Breast epithelium (tissue), 4 donors: ENCODE results near the gene FAM117B. TPM values are rescaled to one million over a fixed set of nuclear protein-coding genes. Genes with fewer than 3 reads are reported as not detected.

Experiments
- DNase-seq, 2 donors: peaks; one replicate each; pipeline ENCODE4 v3.0.0-alpha.2; 2019; ENCODE audit warnings: low spot score in 2 of 2
- H3K27ac ChIP-seq, 2 donors: fragments of 200-600 bp; sonication (generic) in 1 of 2; one replicate each; pipeline ENCODE4 v1.5.1; 2016 to 2019; ENCODE audit warnings: mild to moderate bottlenecking in 1 of 2
- H3K27me3 ChIP-seq, 2 donors: fragments of 200-600 bp; sonication (generic) in 1 of 2; one replicate each; pipeline versions ENCODE4 v1.5.1 to v1.6.0; 2017 to 2019; ENCODE audit warnings: control low read depth in 1 of 2, mild to moderate bottlenecking in 1 of 2
- H3K36me3 ChIP-seq: fragments of 200-600 bp; one replicate; pipeline ENCODE4 v1.5.1; 2019
- H3K4me1 ChIP-seq, 2 donors: fragments of 200-600 bp; sonication (generic); one replicate each; pipeline ENCODE4 v1.5.1; 2016 to 2019; ENCODE audit warnings: control low read depth in 1 of 2
- H3K4me3 ChIP-seq, 3 donors: fragments of 200-600 bp; sonication (generic); 1 replicate in 2 of 3; 2 replicates in 1 of 3; pipeline ENCODE4 v1.5.1; 2016 to 2019; ENCODE audit warnings: mild to moderate bottlenecking in 3 of 3, moderate library complexity in 2 of 3
- H3K9me3 ChIP-seq, 2 donors: fragments of 200-600 bp; sonication (generic) in 1 of 2; one replicate each; pipeline ENCODE4 v1.5.1; 2016 to 2019; ENCODE audit warnings: control low read depth in 1 of 2
- CTCF ChIP-seq, 3 donors: fragments of 450-650 bp; IDR thresholded peaks; one replicate each; pipeline ENCODE4 v1.5.1; 2016 to 2017; ENCODE audit warnings: antibody characterized with exemption in 3 of 3, mild to moderate bottlenecking in 3 of 3, moderate library complexity in 3 of 3
- POLR2A ChIP-seq: fragments of 450-650 bp; IDR thresholded peaks from one replicate; pipeline ENCODE4 v1.6.1; 2016; ENCODE audit warnings: antibody characterized with exemption, mild to moderate bottlenecking, moderate library complexity
- POLR2AphosphoS5 ChIP-seq, 3 donors: sonication (generic); formaldehyde crosslinking; IDR thresholded peaks; one replicate each; pipeline ENCODE4 v1.6.1; 2017; ENCODE audit warnings: antibody characterized with exemption in 3 of 3
- intact Hi-C: fragments of 100-400 bp; cut with DNase I; formaldehyde crosslinking; loops from one replicate; pipeline ENCODE4 v1.15.1; 2023; ENCODE audit warnings: low total_unique reads
- total RNA-seq, 3 donors: library from RNA; depleted of rRNA; stranded (reverse); fragments of >200 nt; gene quantifications; one replicate each; pipeline ENCODE4 v1.1.0, GENCODE V29; 2016

Gene FAM117B
- total RNA-seq, 3 donors from 2014 or later, result 9.4 to 13.1 (median 11.9) TPM

DNA sequence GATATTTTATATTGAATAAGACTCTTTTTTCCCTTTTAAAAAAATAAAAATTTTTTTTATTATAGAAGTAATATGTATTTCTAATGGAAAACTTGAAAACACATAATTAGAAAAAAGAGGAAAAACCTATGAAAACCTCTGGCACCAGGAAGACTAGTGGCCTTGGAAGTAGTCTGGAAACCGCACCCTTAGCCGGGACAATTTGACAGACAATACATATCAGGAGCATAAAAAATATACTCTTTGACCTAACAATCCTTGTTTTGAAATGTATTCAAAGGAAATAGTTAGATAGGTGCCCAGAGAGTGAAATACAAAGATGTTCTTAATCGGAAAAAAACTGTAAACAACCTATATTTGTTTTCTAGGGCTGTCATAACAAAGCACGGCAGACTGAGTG is 34.9 kb upstream of the FAM117B start:
- Histone ChIP-seq H3K9me3 (no peaks in the 10 kb centered on the region), H3K27ac (no peak overlapping the region), H3K27me3 (no peaks in the 10 kb centered on the region), H3K4me1 (no peaks in the 10 kb centered on the region), H3K4me3 (no peak overlapping the region), H3K36me3 (no peaks in the 10 kb centered on the region)
- intact Hi-C loops, result no loop called here
- DNase-seq, result no peak
- TF ChIP-seq POLR2AphosphoS5 (IDR thresholded peaks at IDR 0.05) (no peak), CTCF (IDR thresholded peaks at IDR 0.05) (no peak), POLR2A (no peak)

GRCh38 chr2:202604699-202605098 is 30.1 kb upstream of the FAM117B start:
- DNase-seq, result no peak
- no peaks in the 10 kb centered on the region for H3K4me1 ChIP-seq
- no peaks in the 10 kb centered on the region for H3K27me3 ChIP-seq
- no peaks in the 10 kb centered on the region for H3K36me3 ChIP-seq
- H3K9me3 ChIP-seq, result no peaks in the 10 kb centered on the region
- H3K27ac ChIP-seq, result no peak overlapping the region
- TF ChIP-seq POLR2AphosphoS5 (IDR thresholded peaks at IDR 0.05), result no peak
- no peak for TF ChIP-seq CTCF (IDR thresholded peaks at IDR 0.05)
- no peak for TF ChIP-seq POLR2A
- H3K4me3 ChIP-seq, result no peak overlapping the region
- intact Hi-C loops, result no loop called here

DNA sequence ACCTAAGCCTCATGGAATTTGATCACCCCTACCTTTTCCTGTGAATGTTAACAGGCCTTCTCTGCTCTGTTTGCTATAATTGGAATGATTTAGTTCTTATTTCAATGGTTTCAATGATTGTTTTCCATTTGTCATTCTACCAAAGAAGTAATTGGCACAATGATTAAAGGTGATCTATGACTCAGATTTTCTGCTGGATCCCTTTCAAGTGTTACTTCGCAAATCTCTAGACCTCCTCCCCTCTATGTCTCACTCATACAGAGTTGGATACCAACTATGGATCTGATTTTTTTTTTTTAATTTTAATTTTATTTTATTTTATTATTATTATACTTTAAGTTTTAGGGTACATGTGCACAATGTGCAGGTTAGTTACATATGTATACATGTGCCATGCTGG is 29.6 kb upstream of the FAM117B start:
- DNase-seq, result no peak
- H3K9me3 ChIP-seq, result no peaks in the 10 kb centered on the region
- TF ChIP-seq CTCF (IDR thresholded peaks at IDR 0.05), result no peak
- no peak for TF ChIP-seq POLR2A
- TF ChIP-seq POLR2AphosphoS5 (IDR thresholded peaks at IDR 0.05), result no peak

GRCh38 chr2:202608142-202608852 is 26.5 kb upstream of the FAM117B start:
- Histone ChIP-seq H3K9me3 (no peaks in the 10 kb centered on the region), H3K4me1 (no peaks in the 10 kb centered on the region), H3K27ac (no peak overlapping the region), H3K27me3 (no peaks in the 10 kb centered on the region), H3K36me3 (no peaks in the 10 kb centered on the region), H3K4me3 (no peak overlapping the region)
- TF ChIP-seq POLR2A, result no peak
- intact Hi-C loops, result no loop called here
- no peak for DNase-seq

More for the DNA sequence above, 29.6 kb upstream of the FAM117B start:
- Histone ChIP-seq H3K4me3 (no peak overlapping the region), H3K4me1 (no peaks in the 10 kb centered on the region), H3K27me3 (no peaks in the 10 kb centered on the region), H3K36me3 (no peaks in the 10 kb centered on the region), H3K27ac (no peak overlapping the region)
- intact Hi-C loops, result no loop called here

GRCh38 chr2:202609381-202610145 is 25.2 kb upstream of the FAM117B start:
- H3K27ac ChIP-seq, result no peak overlapping the region

More at GRCh38 chr2:202609381-202610145, 25.2 kb upstream of the FAM117B start:
- Histone ChIP-seq H3K9me3 (no peaks in the 10 kb centered on the region), H3K4me1 (no peaks in the 10 kb centered on the region), H3K27me3 (no peaks in the 10 kb centered on the region), H3K4me3 (no peak overlapping the region), H3K36me3 (no peaks in the 10 kb centered on the region)
- intact Hi-C loops, result no loop called here
- no peak for DNase-seq
- TF ChIP-seq POLR2AphosphoS5 (IDR thresholded peaks at IDR 0.05) (no peak), CTCF (IDR thresholded peaks at IDR 0.05) (no peak), POLR2A (no peak)
